GM23338 (cell line): ENCODE results near the gene TUBGCP2. TPM values are rescaled to one million over a fixed set of nuclear protein-coding genes. Genes with fewer than 3 reads are reported as not detected.

Experiments
- ATAC-seq: fragments of 200-7000 bp; cut with Tn5 transposase; 3 replicates; pipeline ENCODE4 v1.9.1; 2020
- DNase-seq: peaks from one replicate; pipeline ENCODE4 v3.0.0-alpha.2; 2015; ENCODE audit warnings: low spot score
- H2AFZ ChIP-seq: fragments of 200-600 bp; sonication (generic); 2 replicates; pipeline ENCODE4 v1.8.0; 2016; ENCODE audit warnings: antibody characterized with exemption, mild to moderate bottlenecking, moderate library complexity
- H3F3A ChIP-seq: fragments of 200-600 bp; sonication (generic); replicated peaks from 2 replicates; pipeline ENCODE4 v1.8.0; 2017; ENCODE audit warnings: antibody characterized with exemption, mixed run types, low read depth
- H3K27ac ChIP-seq: fragments of 200-600 bp; sonication (generic); 2 replicates; pipeline ENCODE4 v1.6.1; 2016; ENCODE audit warnings: low read depth
- H3K27me3 ChIP-seq: fragments of 200-600 bp; sonication (generic); 2 replicates; pipeline ENCODE4 v1.8.0; 2016; ENCODE audit warnings: mild to moderate bottlenecking, mixed run types, moderate library complexity; ENCODE audit not compliant: insufficient read depth
- H3K36me3 ChIP-seq: fragments of 200-600 bp; sonication (generic); 2 replicates; pipeline ENCODE4 v1.8.0; 2016; ENCODE audit warnings: mild to moderate bottlenecking; ENCODE audit not compliant: insufficient read depth
- H3K4me1 ChIP-seq: fragments of 200-600 bp; sonication (generic); 2 replicates; pipeline ENCODE4 v1.8.0; 2016; ENCODE audit warnings: mild to moderate bottlenecking, moderate library complexity; ENCODE audit not compliant: insufficient read depth
- H3K4me2 ChIP-seq: fragments of 200-600 bp; sonication (generic); 2 replicates; pipeline ENCODE4 v1.7.1; 2017; ENCODE audit warnings: mixed run types
- H3K4me3 ChIP-seq: fragments of 200-600 bp; sonication (generic); 2 replicates; pipeline ENCODE4 v1.6.1; 2016; ENCODE audit warnings: mixed run types
- H3K79me2 ChIP-seq: fragments of 200-600 bp; sonication (generic); replicated peaks from 2 replicates; pipeline ENCODE4 v1.8.0; 2017; ENCODE audit warnings: mild to moderate bottlenecking; ENCODE audit not compliant: insufficient read depth
- H3K9me2 ChIP-seq: fragments of 200-600 bp; sonication (generic); 2 replicates; pipeline ENCODE4 v1.8.0; 2017; ENCODE audit not compliant: insufficient read depth
- H4K20me1 ChIP-seq: fragments of 200-600 bp; sonication (generic); replicated peaks from 2 replicates; pipeline ENCODE4 v1.8.0; 2017; ENCODE audit warnings: mild to moderate bottlenecking; ENCODE audit not compliant: insufficient read depth
- H3K27ac Mint-ChIP-seq: 2 replicates; pipeline ENCODE4 v1.8.0; 2020; ENCODE audit warnings: inconsistent platforms, mild to moderate bottlenecking, moderate library complexity, mixed read lengths
- H3K27me3 Mint-ChIP-seq: 3 replicates; pipeline ENCODE4 v1.8.0; 2022; ENCODE audit warnings: low read depth, mild to moderate bottlenecking, moderate library complexity, mixed read lengths, inconsistent platforms; ENCODE audit not compliant: insufficient read depth, poor library complexity
- H3K36me3 Mint-ChIP-seq: 3 replicates; pipeline ENCODE4 v1.8.0; 2021; ENCODE audit warnings: low read depth, mild to moderate bottlenecking, inconsistent platforms, moderate library complexity, mixed read lengths
- H3K4me1 Mint-ChIP-seq: 3 replicates; pipeline ENCODE4 v1.8.0; 2020; ENCODE audit warnings: mild to moderate bottlenecking, inconsistent platforms, mixed read lengths
- H3K4me3 Mint-ChIP-seq: 3 replicates; pipeline ENCODE4 v1.8.0; 2021; ENCODE audit warnings: moderate library complexity, mild to moderate bottlenecking, inconsistent platforms, mixed read lengths
- H3K9me3 Mint-ChIP-seq: 3 replicates; pipeline ENCODE4 v1.8.0; 2020; ENCODE audit warnings: moderate library complexity, mild to moderate bottlenecking, inconsistent platforms, mixed read lengths
- CREB1 ChIP-seq: fragments of 250-450 bp; sonication (Bioruptor Pico); IDR thresholded peaks from 2 replicates; pipeline ENCODE4 v1.5.0; 2020; ENCODE audit warnings: low read depth, mild to moderate bottlenecking, moderate library complexity
- EZH2 ChIP-seq: fragments of 200-600 bp; sonication (generic); IDR thresholded peaks from one replicate; pipeline ENCODE4 v1.8.0; 2017; ENCODE audit warnings: antibody characterized with exemption, mild to moderate bottlenecking, low read depth; ENCODE audit not compliant: unreplicated experiment
- EZH2phosphoT487 ChIP-seq: fragments of 200-600 bp; sonication (generic); IDR thresholded peaks from one replicate; pipeline ENCODE4 v1.8.1; 2018; ENCODE audit warnings: antibody characterized with exemption; ENCODE audit not compliant: unreplicated experiment
- POLR2AphosphoS5 ChIP-seq: IDR thresholded peaks from 2 replicates; pipeline ENCODE4 v1.6.1; 2016; ENCODE audit warnings: antibody characterized with exemption, low read depth
- ZNF114 ChIP-seq: fragments of 250-450 bp; sonication (Bioruptor Pico); IDR thresholded peaks from 2 replicates; pipeline ENCODE4 v1.5.0; 2020; ENCODE audit warnings: mild to moderate bottlenecking, moderate library complexity
- polyA plus RNA-seq: library from polyadenylated mRNA; unstranded; fragments of >200 nt; fragmentation: Nextera tagmentation; extraction: Ambion mirVana; gene quantifications from 2 replicates; pipeline ENCODE4 v1.2.1, GENCODE V29; 2016
- total RNA-seq: library from RNA; depleted of rRNA; stranded (reverse); fragments of >200 nt; shearing (Covaris generic); gene quantifications from 2 replicates; pipeline ENCODE4 v1.2.3, GENCODE V29; 2014

TUBGCP2 gene
- total and polyA plus RNA-seq, 2 experiments from 2014 or later = 59.6 to 67.7 TPM

DNA sequence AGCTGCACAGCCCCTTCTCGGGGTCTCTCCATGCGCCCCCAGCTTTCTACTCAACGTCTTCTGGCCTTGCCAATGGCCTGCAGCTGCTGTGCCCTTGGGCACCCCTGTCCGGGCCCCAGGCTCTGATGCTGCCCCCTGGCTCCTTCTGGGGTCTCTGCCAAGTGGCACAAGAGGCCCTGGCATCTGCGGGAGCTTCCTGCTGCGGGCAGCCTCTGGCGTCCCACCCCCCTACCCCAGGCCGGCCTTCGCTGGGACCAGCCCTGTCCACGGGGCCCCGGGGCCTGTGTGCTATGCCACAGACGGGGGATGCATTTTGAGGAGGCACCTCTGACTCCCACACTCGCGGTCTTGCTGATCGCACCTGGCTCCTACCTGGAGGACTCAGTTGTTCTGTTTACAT, 68.7 kb downstream of the TUBGCP2 start:
- ATAC-seq (no peak), DNase-seq (no peak)
- no peaks in the 10 kb centered on the region for H3K9me2 ChIP-seq
- Mint-ChIP-seq H3K27me3 (peaks cover 42% of the 10 kb centered on the region), H3K27ac (no peak overlapping the region), H3K9me3 (no peaks in the 10 kb centered on the region; the same call in 2 of the 3 replicates), H3K4me3 (no peak overlapping the region), H3K4me1 (peaks cover 15% of the 10 kb centered on the region), H3K36me3 (peaks cover 5% of the 10 kb centered on the region; the same call in 2 of the 3 replicates)
- no peak overlapping the region for H3K27ac ChIP-seq
- no peak overlapping the region for H3K4me2 ChIP-seq
- peaks cover 6% of the 10 kb centered on the region for H3K4me1 ChIP-seq
- H3F3A ChIP-seq = 0 out of 2 replicates have a peak, but pooled peaks cover 3% of the 10 kb centered on the region
- no peaks in the 10 kb centered on the region; the same call in 1 of the 2 replicates for H4K20me1 ChIP-seq
- H3K27me3 ChIP-seq = peaks cover 42% of the 10 kb centered on the region
- H3K4me3 ChIP-seq = no peak overlapping the region
- peaks cover 4% of the 10 kb centered on the region; the same call in 1 of the 2 replicates for H3K79me2 ChIP-seq
- no peak overlapping the region for H2AFZ ChIP-seq
- no peaks in the 10 kb centered on the region for H3K36me3 ChIP-seq
- TF ChIP-seq EZH2phosphoT487 = no peak

DNA sequence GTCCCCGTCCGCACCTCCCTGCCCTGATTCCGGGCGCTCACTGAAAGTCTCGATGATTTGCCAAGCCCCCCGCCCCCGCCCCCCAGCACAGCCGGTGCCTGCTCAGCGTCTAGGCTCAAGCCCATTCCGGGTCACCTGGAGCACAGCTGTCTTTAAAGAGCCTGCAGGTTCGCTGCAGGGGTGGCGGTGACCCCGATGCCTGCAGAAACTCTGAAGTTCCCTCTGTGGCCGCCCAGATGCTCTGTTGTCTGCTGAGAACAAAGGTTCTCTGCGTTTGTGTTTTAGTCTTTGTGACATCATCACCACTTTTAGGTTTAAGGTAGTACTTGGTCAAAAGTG, 70.2 kb downstream of the TUBGCP2 start:
- Mint-ChIP-seq H3K4me3 (peak overlapping the region; percentile 70), H3K27ac (no peak overlapping the region)

DNA sequence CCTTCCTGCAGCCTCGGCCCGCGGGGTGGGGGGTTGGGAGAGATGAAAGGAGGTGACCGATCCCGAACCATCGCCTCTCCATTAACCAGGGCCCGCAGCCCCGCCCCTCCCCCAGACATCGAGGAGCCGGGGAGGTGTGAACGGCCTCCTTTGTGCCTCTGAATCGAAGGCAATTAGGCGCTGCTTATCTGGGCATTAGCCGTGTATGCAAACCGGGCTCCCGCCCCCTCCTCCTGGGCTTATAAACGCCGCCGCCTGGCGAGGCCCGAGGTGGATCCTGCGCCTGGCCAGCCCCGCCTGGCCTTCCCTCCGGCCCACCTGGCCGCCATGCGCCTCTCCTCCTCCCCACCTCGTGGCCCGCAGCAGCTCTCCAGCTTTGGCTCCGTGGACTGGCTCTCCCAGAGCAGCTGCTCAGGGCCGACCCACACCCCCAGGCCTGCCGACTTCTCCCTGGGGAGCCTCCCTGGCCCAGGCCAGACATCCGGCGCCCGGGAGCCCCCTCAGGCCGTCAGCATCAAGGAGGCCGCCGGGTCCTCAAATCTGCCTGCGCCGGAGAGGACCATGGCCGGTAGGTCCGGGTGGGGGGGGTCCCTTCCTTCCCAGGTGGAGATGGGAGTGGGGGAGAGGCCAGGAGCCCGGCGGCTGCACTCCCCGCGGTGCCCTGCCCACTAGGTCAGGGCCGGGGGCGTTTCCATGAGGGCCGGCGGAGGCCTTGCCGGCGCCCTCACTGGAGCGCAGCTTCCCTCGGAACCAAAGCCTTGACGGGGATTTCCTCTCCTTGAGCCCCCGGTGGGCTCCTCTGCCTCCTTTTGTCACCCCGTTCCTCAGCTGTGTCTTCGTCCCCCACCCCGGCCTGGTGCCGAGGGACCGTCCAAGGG, 70.8 kb downstream of the TUBGCP2 start, which contains the start of gene VENTX:
Gene VENTX, plus strand, starts transcription at position 268 of the 878 bp plus-strand sequence. Its CDS starts 60 bp downstream, at position 328.
- Mint-ChIP-seq H3K4me1 (peaks cover 15% of the 10 kb centered on the region), H3K27me3 (peaks cover 52% of the 10 kb centered on the region), H3K4me3 (peak within 1 kb of the TSS; percentile 70), H3K9me3 (no peaks in the 10 kb centered on the region; the same call in 2 of the 3 replicates), H3K36me3 (peaks cover 5% of the 10 kb centered on the region; the same call in 2 of the 3 replicates), H3K27ac (no peak within 1 kb of the TSS)
- Histone ChIP-seq H3K9me2 (no peaks in the 10 kb centered on the region), H3F3A (0 out of 2 replicates have a peak, but pooled peaks cover 3% of the 10 kb centered on the region), H3K27me3 (peaks cover 54% of the 10 kb centered on the region), H3K27ac (no peak within 1 kb of the TSS), H4K20me1 (no peaks in the 10 kb centered on the region; the same call in 1 of the 2 replicates), H2AFZ (peak within 1 kb of the TSS; percentile 69; the same call in 1 of the 2 replicates), H3K4me2 (peak within 1 kb of the TSS; percentile 85), H3K36me3 (no peaks in the 10 kb centered on the region), H3K4me1 (peaks cover 13% of the 10 kb centered on the region), H3K4me3 (peak within 1 kb of the TSS; percentile 66), H3K79me2 (peaks cover 4% of the 10 kb centered on the region; the same call in 1 of the 2 replicates)
- DNase-seq (peak; percentile 93), ATAC-seq (peak; percentile 35)
- TF ChIP-seq EZH2 (peak; percentile 28), ZNF114 (CRISPR knock-in tag) (no peak)

More for the DNA sequence above, 70.2 kb downstream of the TUBGCP2 start:
- TF ChIP-seq CREB1 (CRISPR knock-in tag) (0 out of 2 replicates have a peak, but pooled peaks have one; percentile 22), ZNF114 (CRISPR knock-in tag) (no peak), POLR2AphosphoS5 (no peak)
- H3K4me1 ChIP-seq = peaks cover 7% of the 10 kb centered on the region
- peaks cover 50% of the 10 kb centered on the region for H3K27me3 ChIP-seq
- Mint-ChIP-seq H3K27me3 (peaks cover 49% of the 10 kb centered on the region), H3K36me3 (peaks cover 5% of the 10 kb centered on the region; the same call in 2 of the 3 replicates), H3K9me3 (no peaks in the 10 kb centered on the region; the same call in 2 of the 3 replicates), H3K4me1 (peaks cover 18% of the 10 kb centered on the region)
- DNase-seq = peak; percentile 54
- peak overlapping the region; percentile 66 for H3K4me3 ChIP-seq
- peaks cover 4% of the 10 kb centered on the region; the same call in 1 of the 2 replicates for H3K79me2 ChIP-seq
- H4K20me1 ChIP-seq = no peaks in the 10 kb centered on the region; the same call in 1 of the 2 replicates
- H3F3A ChIP-seq = 0 out of 2 replicates have a peak, but pooled peaks cover 3% of the 10 kb centered on the region
- ATAC-seq = peak; percentile 9
- H2AFZ ChIP-seq = peak overlapping the region; percentile 56; the same call in 1 of the 2 replicates
- no peaks in the 10 kb centered on the region for H3K9me2 ChIP-seq
- H3K4me2 ChIP-seq = peak overlapping the region; percentile 85
- no peaks in the 10 kb centered on the region for H3K36me3 ChIP-seq
- H3K27ac ChIP-seq = no peak overlapping the region
